Measurements from ENCODE around the gene FN1.

The FN1 gene

DNA sequence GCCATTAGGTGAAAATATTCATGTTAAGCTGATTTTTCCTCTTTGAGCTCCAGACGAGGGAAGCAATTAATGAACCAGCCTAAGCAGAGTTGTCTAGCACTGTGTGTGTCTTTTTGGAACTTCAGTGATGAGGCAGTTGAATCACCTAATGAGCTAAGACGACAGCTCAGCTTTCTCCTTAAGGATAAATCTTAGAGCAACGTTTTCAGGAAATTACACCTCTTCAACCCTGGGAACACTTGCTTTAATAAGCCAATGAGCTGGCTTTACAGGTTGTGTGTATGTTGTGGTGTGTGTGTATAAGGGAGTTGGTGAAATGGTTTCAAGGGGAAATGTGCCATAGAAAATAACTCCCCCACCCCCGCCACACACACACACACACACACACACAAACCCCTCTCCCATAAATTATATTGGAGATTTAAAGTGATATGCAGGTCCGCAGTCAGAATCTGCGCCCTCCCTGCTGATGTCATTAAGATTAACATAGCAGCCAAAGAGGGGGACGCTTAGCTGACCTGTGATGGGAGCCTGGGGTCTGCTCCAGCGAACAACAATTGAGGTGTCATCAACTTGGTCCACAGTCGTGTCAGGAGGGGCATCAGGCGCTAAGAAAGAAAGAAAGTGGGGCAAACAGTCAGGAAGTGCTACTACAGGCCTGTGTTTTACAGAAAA, 28.1 kb downstream of the FN1 start:
- Histone ChIP-seq H3K4me2 (ENCODE audit: low read depth, low read length) (no peak overlapping the region), H3K9me3 (replicated peaks; ENCODE audit: insufficient read depth, low read length) (no peaks in the 10 kb centered on the region), H3K36me3 (replicated peaks; ENCODE audit: insufficient read depth, low read length) (no peaks in the 10 kb centered on the region), H3K27me3 (replicated peaks; ENCODE audit: insufficient read depth, low read length) (no peaks in the 10 kb centered on the region), H3K79me2 (ENCODE audit: low read length) (no peaks in the 10 kb centered on the region), H3K4me1 (ENCODE audit: low read length) (no peaks in the 10 kb centered on the region), H3K9ac (ENCODE audit: low read length) (no peak overlapping the region), H3F3A (ENCODE audit: insufficient read depth, low read length) (no peaks in the 10 kb centered on the region), H3K9me2 (replicated peaks; ENCODE audit: insufficient read depth, low read length) (no peaks in the 10 kb centered on the region), H3K4me3 (ENCODE audit: low read length) (no peak overlapping the region), H2AFZ (ENCODE audit: low read length) (no peak overlapping the region), H3K27ac (ENCODE audit: low read length) (no peak overlapping the region), H4K20me1 (ENCODE audit: insufficient read depth, low read length) (no peaks in the 10 kb centered on the region)
- TF ChIP-seq, protein P1, sequence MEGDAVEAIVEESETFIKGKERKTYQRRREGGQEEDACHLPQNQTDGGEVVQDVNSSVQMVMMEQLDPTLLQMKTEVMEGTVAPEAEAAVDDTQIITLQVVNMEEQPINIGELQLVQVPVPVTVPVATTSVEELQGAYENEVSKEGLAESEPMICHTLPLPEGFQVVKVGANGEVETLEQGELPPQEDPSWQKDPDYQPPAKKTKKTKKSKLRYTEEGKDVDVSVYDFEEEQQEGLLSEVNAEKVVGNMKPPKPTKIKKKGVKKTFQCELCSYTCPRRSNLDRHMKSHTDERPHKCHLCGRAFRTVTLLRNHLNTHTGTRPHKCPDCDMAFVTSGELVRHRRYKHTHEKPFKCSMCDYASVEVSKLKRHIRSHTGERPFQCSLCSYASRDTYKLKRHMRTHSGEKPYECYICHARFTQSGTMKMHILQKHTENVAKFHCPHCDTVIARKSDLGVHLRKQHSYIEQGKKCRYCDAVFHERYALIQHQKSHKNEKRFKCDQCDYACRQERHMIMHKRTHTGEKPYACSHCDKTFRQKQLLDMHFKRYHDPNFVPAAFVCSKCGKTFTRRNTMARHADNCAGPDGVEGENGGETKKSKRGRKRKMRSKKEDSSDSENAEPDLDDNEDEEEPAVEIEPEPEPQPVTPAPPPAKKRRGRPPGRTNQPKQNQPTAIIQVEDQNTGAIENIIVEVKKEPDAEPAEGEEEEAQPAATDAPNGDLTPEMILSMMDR (IDR thresholded peaks at IDR 0.05; ENCODE audit: low read length): no peak
- TF ChIP-seq EZH2phosphoT487 (IDR thresholded peaks at IDR 0.05; ENCODE audit: low read length) (no peak), EZH2 (optimal IDR thresholded peaks at IDR 0.05; ENCODE audit: low read depth, low read length) (no peak)
- DNase-seq: no peak

DNA sequence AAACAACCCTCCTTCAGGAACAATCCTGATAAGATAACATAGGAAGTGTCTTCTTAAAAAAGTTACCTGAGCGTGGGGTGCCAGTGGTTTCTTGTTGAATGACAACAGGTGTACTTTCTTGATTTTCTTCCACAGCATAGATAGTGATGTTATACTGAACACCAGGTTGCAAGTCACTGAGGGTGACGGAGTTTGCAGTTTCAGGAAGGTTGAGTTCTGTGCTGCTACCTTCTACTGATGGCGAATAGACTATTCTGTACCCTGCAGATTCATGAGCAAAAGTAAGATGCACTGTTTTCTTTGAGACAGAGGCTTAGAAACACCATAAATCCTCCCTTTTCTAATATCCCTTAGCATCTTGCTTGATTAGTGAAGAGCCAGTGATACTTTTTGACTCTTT, 28.8 kb downstream of the FN1 start:
- Histone ChIP-seq H3K27me3 (replicated peaks; ENCODE audit: insufficient read depth, low read length) (no peaks in the 10 kb centered on the region), H4K20me1 (ENCODE audit: insufficient read depth, low read length) (no peaks in the 10 kb centered on the region), H3F3A (ENCODE audit: insufficient read depth, low read length) (no peaks in the 10 kb centered on the region), H3K36me3 (replicated peaks; ENCODE audit: insufficient read depth, low read length) (no peaks in the 10 kb centered on the region), H3K9me3 (replicated peaks; ENCODE audit: insufficient read depth, low read length) (no peaks in the 10 kb centered on the region), H2AFZ (ENCODE audit: low read length) (no peak overlapping the region), H3K27ac (ENCODE audit: low read length) (no peak overlapping the region), H3K4me1 (ENCODE audit: low read length) (no peaks in the 10 kb centered on the region; the same call in 1 of the 2 replicates), H3K4me3 (ENCODE audit: low read length) (no peak overlapping the region), H3K9ac (ENCODE audit: low read length) (no peak overlapping the region), H3K4me2 (ENCODE audit: low read depth, low read length) (no peak overlapping the region), H3K79me2 (ENCODE audit: low read length) (no peaks in the 10 kb centered on the region), H3K9me2 (replicated peaks; ENCODE audit: insufficient read depth, low read length) (no peaks in the 10 kb centered on the region)
- TF ChIP-seq, protein P1 (IDR thresholded peaks at IDR 0.05; ENCODE audit: low read length): no peak
- no peak for TF ChIP-seq EZH2phosphoT487 (IDR thresholded peaks at IDR 0.05; ENCODE audit: low read length)
- no peak for TF ChIP-seq EZH2 (optimal IDR thresholded peaks at IDR 0.05; ENCODE audit: low read depth, low read length)
- no peak for DNase-seq

DNA sequence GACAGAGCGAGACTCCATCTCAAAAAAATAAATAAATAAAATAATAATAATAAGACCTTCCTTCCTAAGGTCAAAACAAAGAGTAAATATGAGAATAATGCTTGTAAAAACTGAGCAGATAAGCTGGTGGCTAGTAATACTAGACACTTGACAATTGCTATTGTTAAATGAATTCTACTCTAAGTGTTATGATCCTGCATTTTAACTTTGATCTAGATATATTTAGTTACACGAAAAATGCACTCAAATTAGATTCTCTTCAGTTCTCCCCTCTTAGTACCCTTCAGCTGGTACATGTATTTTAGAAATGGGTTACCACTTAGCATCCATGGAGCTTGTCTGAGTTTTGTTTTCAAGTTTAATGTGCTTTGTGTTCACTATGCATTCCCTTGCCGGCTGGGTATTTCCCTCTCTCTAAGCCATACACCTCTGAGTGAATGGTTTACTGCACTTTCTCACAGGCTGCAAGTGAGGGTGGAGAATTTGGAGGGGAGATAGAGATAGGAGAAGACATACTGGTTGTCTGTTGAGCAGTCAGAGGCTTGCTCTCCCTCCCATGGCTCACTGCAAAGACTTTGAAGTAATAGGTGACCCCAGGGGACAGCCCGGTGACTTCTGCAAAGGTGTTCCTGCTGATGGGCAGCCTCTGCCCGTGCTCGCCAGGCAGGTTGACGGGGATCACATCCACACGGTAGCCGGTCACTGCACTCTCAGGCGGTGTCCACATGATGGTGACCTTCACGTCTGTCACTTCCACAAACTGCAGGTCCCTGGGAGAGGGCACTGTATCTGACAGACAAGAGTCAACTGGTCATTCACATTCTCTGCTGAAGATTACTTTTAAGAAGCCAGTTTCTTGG, 29.9 kb downstream of the FN1 start:
- Histone ChIP-seq H3K79me2 (ENCODE audit: low read length) (no peaks in the 10 kb centered on the region), H3K36me3 (replicated peaks; ENCODE audit: insufficient read depth, low read length) (no peaks in the 10 kb centered on the region), H3K9me3 (replicated peaks; ENCODE audit: insufficient read depth, low read length) (no peaks in the 10 kb centered on the region), H3K4me1 (ENCODE audit: low read length) (no peaks in the 10 kb centered on the region; the same call in 1 of the 2 replicates), H3K27ac (ENCODE audit: low read length) (no peak overlapping the region), H3K9ac (ENCODE audit: low read length) (no peak overlapping the region), H4K20me1 (ENCODE audit: insufficient read depth, low read length) (no peaks in the 10 kb centered on the region), H3K4me2 (ENCODE audit: low read depth, low read length) (no peak overlapping the region), H3K4me3 (ENCODE audit: low read length) (no peak overlapping the region), H3F3A (ENCODE audit: insufficient read depth, low read length) (no peaks in the 10 kb centered on the region), H2AFZ (ENCODE audit: low read length) (no peak overlapping the region), H3K9me2 (replicated peaks; ENCODE audit: insufficient read depth, low read length) (no peaks in the 10 kb centered on the region), H3K27me3 (replicated peaks; ENCODE audit: insufficient read depth, low read length) (no peaks in the 10 kb centered on the region)
- DNase-seq: no peak
- TF ChIP-seq EZH2phosphoT487 (IDR thresholded peaks at IDR 0.05; ENCODE audit: low read length) (no peak), EZH2 (optimal IDR thresholded peaks at IDR 0.05; ENCODE audit: low read depth, low read length) (no peak)
- TF ChIP-seq, protein P1 (IDR thresholded peaks at IDR 0.05; ENCODE audit: low read length): no peak
